Measurements from ENCODE around the gene PTPN22.

GRCh38 chr1:113850127-113850796, 21.2 kb downstream of the PTPN22 start:
- TF ChIP-seq POLR2A (IDR thresholded peaks at IDR 0.05) (no peak), CTCF (IDR thresholded peaks at IDR 0.05) (no peak)
